Measurements from ENCODE around the gene UBE2B.

DNA sequence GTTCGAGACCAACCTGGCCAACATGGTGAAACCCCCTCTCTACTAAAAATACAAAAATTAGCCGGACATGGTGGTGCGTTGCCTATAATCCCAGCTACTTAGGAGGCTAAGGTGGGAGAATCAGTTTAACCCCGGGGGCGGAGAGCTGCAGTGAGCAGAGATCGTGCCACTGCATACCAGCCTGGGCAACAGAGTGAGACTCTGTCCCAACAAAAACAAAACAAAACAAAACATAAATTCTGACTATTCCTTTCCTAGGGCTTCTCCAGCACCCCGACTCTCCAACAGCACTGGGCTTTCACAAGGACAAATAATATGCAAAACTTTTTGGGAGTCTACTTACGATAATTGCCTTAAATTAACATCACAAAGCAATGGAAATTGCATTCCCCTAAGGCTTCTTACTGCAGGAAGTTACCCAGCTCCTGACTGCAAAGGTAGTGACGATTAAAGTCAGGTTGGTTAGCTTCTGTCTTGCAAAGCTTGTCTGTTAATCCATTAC lies 56.2 kb downstream of the UBE2B start:
- TF ChIP-seq POLR2AphosphoS5 (IDR thresholded peaks at IDR 0.05) (no peak), EZH2 (IDR thresholded peaks at IDR 0.05; ENCODE audit: borderline replicate concordance, insufficient read depth, low read length, poor library complexity, severe bottlenecking) (no peak), EP300 (conservative IDR thresholded peaks at IDR 0.05; ENCODE audit: poor library complexity, severe bottlenecking) (no peak), TAF1 (IDR thresholded peaks at IDR 0.05; ENCODE audit: low read depth) (no peak), RAD21 (conservative IDR thresholded peaks at IDR 0.05) (no peak), MXI1 (conservative IDR thresholded peaks at IDR 0.05; ENCODE audit: poor library complexity, severe bottlenecking) (no peak), SMC3 (conservative IDR thresholded peaks at IDR 0.05; ENCODE audit: poor library complexity) (no peak)
- TF ChIP-seq, protein P1, sequence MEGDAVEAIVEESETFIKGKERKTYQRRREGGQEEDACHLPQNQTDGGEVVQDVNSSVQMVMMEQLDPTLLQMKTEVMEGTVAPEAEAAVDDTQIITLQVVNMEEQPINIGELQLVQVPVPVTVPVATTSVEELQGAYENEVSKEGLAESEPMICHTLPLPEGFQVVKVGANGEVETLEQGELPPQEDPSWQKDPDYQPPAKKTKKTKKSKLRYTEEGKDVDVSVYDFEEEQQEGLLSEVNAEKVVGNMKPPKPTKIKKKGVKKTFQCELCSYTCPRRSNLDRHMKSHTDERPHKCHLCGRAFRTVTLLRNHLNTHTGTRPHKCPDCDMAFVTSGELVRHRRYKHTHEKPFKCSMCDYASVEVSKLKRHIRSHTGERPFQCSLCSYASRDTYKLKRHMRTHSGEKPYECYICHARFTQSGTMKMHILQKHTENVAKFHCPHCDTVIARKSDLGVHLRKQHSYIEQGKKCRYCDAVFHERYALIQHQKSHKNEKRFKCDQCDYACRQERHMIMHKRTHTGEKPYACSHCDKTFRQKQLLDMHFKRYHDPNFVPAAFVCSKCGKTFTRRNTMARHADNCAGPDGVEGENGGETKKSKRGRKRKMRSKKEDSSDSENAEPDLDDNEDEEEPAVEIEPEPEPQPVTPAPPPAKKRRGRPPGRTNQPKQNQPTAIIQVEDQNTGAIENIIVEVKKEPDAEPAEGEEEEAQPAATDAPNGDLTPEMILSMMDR (IDR thresholded peaks at IDR 0.05; ENCODE audit: poor library complexity, severe bottlenecking) = no peak
- TF ChIP-seq, protein P2, sequence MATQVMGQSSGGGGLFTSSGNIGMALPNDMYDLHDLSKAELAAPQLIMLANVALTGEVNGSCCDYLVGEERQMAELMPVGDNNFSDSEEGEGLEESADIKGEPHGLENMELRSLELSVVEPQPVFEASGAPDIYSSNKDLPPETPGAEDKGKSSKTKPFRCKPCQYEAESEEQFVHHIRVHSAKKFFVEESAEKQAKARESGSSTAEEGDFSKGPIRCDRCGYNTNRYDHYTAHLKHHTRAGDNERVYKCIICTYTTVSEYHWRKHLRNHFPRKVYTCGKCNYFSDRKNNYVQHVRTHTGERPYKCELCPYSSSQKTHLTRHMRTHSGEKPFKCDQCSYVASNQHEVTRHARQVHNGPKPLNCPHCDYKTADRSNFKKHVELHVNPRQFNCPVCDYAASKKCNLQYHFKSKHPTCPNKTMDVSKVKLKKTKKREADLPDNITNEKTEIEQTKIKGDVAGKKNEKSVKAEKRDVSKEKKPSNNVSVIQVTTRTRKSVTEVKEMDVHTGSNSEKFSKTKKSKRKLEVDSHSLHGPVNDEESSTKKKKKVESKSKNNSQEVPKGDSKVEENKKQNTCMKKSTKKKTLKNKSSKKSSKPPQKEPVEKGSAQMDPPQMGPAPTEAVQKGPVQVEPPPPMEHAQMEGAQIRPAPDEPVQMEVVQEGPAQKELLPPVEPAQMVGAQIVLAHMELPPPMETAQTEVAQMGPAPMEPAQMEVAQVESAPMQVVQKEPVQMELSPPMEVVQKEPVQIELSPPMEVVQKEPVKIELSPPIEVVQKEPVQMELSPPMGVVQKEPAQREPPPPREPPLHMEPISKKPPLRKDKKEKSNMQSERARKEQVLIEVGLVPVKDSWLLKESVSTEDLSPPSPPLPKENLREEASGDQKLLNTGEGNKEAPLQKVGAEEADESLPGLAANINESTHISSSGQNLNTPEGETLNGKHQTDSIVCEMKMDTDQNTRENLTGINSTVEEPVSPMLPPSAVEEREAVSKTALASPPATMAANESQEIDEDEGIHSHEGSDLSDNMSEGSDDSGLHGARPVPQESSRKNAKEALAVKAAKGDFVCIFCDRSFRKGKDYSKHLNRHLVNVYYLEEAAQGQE (IDR thresholded peaks at IDR 0.05; ENCODE audit: borderline replicate concordance) = no peak
